DMS79 treated with DMSO at 0.1 percent for 48 hours (cell line): ENCODE results near the gene CDH4.
"Not testable (repeated sequence)": the region's sequence is repeated elsewhere in the genome, so short reads cannot be mapped to it uniquely, and the experiment has no call there.

Source experiments
- DNase-seq: peaks from one replicate; lab custom pipeline; 2025; lab: John Stamatoyannopoulos, UW

The CDH4 gene

DNA sequence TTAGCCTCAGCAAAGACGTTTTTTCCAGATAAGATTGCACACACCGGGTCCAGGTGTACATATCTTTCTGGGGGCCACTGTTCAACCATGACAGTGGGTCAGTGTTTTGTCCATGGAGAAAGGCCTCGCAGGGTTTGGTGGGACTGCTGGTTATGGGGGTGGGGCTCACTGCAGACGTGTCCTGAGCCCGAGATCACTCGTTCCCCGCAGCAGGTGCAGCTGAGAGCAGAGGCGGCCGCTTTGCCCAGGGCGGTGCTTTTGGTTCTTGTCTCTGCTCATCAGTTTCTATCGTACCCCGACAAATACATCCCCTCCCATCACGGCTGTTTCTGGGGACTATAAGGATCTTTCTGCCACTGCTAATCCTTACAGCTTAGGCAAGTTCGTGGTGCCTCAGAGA, 166.9 kb downstream of the CDH4 start:
- no peak for DNase-seq

- no peak for DNase-seq
These were observed 167.4 kb downstream of the CDH4 start for GRCh38 chr20:61419501-61419900.

GRCh38 chr20:61420056-61420455, 168.0 kb downstream of the CDH4 start:
- DNase-seq: no peak

- no peak for DNase-seq
These were observed 168.7 kb downstream of the CDH4 start for GRCh38 chr20:61420781-61421180.

GRCh38 chr20:61422636-61423425, 170.8 kb downstream of the CDH4 start:
- DNase-seq: no peak

DNA sequence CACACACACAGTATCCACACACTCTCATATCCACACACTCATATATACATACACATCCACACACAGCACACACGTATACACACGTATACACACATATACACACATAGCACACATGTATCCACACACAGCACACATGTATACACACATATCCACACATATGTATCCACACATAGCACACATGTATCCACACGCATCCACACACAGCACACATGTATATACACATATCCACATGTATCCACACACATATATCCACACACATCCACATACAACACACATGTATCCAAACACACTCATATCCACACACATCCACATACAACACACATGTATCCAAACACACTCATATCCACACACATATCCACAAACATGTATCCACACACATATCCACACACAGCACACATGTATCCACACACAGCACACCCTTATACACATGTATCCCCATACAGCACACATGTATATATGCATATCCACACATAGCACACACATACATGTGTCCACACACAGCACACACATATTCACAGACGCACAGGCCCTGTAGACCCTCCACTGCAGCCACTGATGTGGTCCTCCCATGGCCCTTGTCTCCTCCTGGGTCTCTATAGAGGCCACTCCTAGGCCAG, 172.1 kb downstream of the CDH4 start:
- DNase-seq: no peak

DNA sequence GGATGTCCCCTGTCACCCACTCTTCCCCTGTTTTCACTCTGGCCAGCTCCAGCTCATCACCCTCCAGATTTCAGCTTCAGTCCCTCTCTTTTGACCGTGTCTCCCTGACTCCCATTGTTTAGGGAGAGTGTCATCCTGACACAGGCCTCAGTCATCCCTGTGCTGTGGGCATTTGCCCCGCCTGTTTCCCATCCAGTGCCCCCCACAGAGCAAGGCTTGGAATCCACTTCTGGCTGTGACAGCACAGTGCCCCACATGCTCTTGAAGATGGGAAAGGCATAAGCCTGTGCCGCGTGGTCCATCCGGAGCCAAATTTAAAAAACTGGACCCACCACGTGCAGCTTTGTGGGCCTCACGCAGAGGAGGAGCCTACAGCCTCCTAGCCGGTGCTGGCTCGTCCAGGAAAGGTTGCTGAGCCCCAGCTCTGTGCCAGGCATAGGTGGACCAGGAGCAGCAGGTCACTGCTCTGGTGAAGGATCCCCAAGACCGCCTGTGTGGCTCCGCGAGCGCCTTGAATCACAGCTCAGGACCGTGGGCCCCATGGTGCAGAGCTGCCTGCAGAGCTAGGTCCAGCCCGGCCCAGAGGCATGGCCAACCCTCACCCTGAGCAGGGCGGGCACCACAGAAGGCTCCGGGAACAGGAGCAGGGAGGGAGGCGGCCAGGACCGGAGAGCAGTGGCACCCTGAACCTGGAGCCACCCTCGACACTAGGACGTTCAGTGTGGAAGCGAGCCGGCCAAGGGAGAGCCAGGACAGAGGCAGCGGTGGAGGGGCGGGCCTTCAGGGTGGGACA, 172.8 kb downstream of the CDH4 start:
- DNase-seq: no peak

DNA sequence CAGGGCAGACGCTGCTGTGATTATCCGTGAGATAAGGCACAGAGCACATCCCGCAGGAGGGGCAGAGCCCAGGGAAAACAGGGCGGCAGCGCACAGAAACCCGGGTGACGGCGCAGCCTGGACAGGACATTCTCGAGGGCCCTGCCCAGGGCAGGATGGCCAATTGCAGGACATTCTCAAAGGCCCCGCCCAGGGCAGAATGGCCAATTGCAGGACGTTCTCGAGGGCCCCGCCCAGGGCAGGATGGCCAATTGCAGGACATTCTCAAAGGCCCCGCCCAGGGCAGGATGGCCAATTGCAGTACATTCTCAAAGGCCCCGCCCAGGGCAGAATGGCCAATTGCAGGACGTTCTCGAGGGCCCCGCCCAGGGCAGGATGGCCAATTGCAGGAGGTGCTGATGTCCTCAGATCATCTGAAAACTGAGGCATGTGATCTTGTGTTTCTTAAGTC, 173.5 kb downstream of the CDH4 start:
- not testable (repeated sequence) for DNase-seq

- no peak for DNase-seq
These were observed 174.3 kb downstream of the CDH4 start for GRCh38 chr20:61426352-61426751.

GRCh38 chr20:61429458-61430227, 177.6 kb downstream of the CDH4 start:
- DNase-seq: no peak

DNA sequence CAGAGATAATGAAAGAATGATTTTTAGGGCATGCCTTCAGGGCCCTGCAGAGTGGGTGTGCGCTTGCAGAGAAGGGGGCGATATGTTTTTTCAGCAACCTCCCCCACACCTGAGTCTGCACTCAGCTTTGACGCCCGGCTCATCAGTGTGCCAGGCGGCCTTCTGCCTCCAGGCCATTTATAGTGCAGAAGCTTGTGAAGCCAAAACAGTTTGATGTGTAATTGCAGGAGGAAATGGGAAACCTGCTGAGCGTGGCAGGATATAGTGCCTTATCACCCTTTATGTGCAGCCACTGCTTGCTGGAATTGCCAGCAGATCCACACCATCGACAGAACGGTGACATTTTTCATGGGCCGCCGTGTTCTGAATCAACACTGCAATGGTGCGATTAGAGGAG, 178.2 kb downstream of the CDH4 start:
- DNase-seq: no peak

GRCh38 chr20:61433176-61433575, 181.1 kb downstream of the CDH4 start:
- DNase-seq: no peak

- no peak for DNase-seq
These were observed 181.8 kb downstream of the CDH4 start for GRCh38 chr20:61433816-61434215.

DNA sequence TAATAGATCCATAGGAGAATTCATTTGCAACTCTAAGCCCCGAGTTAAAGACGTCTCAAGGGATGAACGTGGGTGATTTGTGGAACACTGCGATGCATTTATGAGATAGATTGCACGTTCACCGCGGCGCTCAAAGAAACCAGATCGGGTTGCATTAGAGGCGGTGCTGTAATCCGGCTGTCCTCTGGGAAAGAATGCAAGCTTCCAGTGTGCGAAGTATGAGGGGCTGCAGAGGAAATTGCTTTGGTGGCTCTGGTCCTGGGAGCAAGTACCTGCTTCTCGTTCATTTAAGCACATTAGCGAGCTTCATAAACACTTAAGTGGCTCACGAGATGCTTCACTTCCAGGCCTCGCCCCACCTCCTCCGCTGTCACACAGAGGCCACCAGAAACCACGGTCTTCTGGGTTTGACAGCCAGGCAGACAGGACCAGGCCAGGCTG, 182.3 kb downstream of the CDH4 start:
- DNase-seq: peak; percentile 92

DNA sequence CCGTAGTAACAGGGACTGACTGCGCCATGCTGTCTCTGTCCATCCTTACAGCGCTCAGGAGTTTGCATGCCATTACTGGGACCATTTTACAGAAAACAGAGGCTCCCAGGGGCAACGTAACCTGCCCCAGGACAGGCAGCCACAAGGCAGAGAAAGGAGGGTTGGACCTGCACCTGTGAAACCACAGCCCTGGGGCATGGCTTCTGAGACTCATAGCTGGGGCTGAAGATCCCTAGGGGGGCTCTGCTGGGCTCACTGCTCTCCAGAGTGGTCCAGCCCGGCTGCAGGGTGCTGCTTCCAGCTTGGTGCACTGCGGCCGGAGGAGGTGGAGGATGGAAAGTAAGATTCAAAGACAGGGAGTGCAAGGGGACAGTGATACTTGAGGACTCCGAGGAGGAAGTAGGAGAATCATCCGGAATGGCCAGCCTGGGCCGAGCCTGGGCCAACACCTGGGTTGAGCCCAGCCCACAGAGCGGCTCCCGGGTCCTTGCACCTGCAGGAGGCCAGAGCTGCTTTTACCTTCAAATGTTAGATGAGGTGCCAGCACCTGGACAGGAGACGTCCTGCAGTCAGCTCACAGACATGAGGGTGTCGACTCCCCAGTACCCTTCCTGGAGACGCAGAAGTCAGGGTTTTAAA, 183.2 kb downstream of the CDH4 start:
- DNase-seq: no peak

DNA sequence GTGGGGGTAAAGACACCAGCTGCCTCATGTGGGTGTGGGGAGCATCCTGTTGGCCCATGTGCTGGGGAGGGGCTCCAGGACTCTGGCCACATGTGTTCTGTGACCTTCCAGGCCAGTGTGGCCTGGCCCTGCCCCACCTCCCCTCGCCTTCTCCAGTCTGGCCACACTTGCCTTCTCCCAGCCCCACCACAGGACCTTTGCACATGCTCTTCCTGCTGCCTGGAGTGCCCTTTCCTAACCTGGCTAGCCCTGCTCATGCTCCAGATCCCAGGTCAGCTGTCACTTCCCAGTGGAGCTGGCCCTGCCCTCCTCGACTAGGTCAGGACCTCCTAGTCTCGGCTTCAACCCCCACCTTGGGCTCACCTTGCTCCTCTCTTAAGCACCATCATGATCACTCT, 183.8 kb downstream of the CDH4 start:
- DNase-seq: no peak

DNA sequence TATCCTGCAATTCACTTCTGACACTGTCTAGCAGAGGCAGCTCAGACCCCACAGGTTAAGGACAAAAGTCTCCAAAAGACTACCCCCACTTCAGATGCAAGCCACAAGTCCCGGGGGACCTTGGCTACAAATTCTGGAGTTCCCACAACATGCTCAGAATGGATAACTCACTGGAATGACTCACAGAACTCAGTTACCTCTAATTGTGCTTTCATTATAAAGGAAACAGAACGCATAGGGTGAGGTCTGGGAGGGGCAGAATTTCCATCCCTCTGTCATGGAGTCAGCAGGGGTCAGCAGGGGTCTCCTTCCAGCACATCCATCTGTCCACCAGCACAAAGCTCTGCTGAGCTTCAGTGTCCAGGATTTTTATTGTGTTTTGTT, 184.2 kb downstream of the CDH4 start:
- peak; percentile 30 for DNase-seq

GRCh38 chr20:61436667-61437279, 184.7 kb downstream of the CDH4 start:
- peak; percentile 92 for DNase-seq

DNA sequence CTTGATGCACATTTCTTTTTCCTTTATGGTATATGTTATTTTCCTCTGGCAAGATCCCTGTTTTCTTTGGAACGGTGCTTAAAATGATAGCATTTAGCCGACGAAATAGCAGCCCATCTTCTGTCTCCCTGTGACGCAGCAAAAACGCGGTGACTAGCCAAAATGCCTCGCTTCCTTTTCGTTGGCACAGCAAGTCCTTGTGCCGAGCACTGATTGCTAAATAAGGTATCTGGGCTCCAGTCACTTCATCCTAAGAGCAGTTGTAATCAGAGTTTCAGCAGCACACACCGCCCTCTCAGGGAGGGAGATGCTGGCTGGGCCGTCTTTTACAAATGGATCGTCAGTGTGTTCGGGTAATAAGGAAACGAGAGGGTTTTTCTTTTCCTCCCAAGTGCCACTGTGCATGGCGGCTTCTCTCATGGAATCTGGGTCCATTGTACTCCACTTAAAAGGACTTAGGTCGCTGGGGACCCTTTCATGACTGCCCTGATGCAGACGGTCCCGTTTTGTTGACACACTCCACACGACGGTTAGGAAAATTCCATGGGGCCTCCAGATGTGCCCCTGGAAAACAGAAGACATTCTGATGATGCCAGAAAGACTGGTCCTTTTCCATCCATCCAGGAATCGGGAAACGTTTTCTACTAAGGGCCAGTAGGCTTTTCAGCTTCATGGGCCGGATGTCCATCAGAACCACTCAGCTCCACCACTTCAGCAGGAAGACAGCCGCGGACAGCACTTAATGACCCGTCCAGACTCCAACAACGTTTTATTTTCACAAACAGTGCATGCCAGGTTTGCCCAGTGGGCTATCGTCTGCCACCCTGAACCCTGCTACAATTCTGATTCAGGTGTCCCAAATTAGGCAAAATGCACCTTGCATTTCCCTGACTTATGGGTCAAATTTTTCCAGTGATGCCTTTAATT, 185.5 kb downstream of the CDH4 start:
- DNase-seq: peak; percentile 75

- DNase-seq: no peak
These were observed 186.2 kb downstream of the CDH4 start for GRCh38 chr20:61438285-61438684.
